ENCODE data around the gene PARD3B.

The PARD3B gene

GRCh38 chr2:205273627-205274026 lies 728.4 kb downstream of the PARD3B start:
- H3K27ac ChIP-seq, result no peak overlapping the region
- TF ChIP-seq, protein P1, sequence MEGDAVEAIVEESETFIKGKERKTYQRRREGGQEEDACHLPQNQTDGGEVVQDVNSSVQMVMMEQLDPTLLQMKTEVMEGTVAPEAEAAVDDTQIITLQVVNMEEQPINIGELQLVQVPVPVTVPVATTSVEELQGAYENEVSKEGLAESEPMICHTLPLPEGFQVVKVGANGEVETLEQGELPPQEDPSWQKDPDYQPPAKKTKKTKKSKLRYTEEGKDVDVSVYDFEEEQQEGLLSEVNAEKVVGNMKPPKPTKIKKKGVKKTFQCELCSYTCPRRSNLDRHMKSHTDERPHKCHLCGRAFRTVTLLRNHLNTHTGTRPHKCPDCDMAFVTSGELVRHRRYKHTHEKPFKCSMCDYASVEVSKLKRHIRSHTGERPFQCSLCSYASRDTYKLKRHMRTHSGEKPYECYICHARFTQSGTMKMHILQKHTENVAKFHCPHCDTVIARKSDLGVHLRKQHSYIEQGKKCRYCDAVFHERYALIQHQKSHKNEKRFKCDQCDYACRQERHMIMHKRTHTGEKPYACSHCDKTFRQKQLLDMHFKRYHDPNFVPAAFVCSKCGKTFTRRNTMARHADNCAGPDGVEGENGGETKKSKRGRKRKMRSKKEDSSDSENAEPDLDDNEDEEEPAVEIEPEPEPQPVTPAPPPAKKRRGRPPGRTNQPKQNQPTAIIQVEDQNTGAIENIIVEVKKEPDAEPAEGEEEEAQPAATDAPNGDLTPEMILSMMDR (IDR thresholded peaks at IDR 0.05), result no peak
- DNase-seq (ENCODE audit: low spot score), result no peak
- H3K4me3 ChIP-seq, result no peak overlapping the region

GRCh38 chr2:205274801-205275200 lies 729.5 kb downstream of the PARD3B start:
- no peak for DNase-seq (ENCODE audit: low spot score)

GRCh38 chr2:205276116-205276777 lies 731.0 kb downstream of the PARD3B start:
- TF ChIP-seq, protein P1 (IDR thresholded peaks at IDR 0.05), result no peak
- Histone ChIP-seq H3K4me3 (no peak overlapping the region), H3K27ac (no peak overlapping the region)
- DNase-seq (ENCODE audit: low spot score), result no peak

More at GRCh38 chr2:205274801-205275200, 729.5 kb downstream of the PARD3B start:
- Histone ChIP-seq H3K4me3 (no peak overlapping the region), H3K27ac (no peak overlapping the region)
- TF ChIP-seq, protein P1 (IDR thresholded peaks at IDR 0.05), result no peak

DNA sequence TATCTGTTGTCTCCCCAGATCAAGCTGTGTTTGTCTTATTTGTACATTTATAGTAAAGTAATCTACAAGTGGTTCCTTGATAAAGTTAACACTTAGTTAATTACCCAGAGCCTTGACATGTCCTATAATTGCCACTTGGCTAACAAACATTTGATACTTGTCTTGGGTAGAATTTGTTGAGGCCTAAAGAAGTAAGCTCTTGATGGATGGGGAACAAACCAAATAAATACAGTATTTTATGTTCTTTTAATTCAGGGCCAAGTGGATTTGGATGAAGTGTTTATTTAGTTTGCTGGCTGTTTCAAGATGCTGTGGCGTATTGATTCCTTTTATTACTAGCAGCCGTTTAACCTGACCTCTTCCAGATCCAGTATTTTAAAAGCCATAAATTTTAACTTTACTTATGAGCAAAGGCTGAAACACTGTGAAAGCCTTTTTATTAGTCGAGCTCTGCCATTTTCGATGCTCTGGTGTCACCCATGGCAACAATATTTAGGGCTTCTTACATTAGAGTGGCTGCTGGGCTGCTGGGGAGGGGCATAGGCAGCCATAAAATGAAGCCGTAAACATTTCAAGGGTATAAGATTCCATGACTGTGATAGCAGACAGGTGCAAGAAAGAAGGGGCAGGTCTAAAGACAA lies 735.4 kb downstream of the PARD3B start:
- DNase-seq (ENCODE audit: low spot score), result no peak
- Histone ChIP-seq H3K27ac (no peak overlapping the region), H3K4me3 (no peak overlapping the region)
- TF ChIP-seq, protein P1 (IDR thresholded peaks at IDR 0.05), result no peak

DNA sequence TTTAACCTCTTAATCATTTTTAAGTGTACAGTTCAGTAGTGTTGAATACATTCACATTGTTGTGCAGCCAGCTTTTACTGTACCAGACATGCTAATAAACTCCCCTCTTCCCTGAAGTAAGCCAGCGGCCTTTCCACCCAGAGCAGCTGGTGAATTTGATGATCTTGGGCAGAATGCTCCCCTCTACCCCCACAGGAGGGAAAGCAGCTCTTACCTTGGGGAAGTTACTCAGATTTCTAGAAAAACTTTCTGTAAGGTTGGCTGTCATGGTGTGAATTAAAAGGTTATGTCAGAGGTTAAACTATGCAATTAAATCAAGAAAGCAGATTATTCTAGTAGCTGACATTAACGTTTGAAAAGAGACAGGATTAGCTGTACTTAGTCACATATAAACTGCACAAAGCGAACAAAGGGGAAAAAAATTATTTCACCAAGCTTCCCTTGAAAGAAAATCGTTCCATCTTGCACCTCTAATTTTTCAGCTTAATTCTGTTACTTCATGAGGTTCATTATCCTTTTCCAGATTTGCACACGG lies 738.5 kb downstream of the PARD3B start:
- Histone ChIP-seq H3K27ac (no peak overlapping the region), H3K4me3 (no peak overlapping the region)
- DNase-seq (ENCODE audit: low spot score), result no peak
- TF ChIP-seq, protein P1 (IDR thresholded peaks at IDR 0.05), result no peak

- no peak for DNase-seq (ENCODE audit: low spot score)
- Histone ChIP-seq H3K27ac (no peak overlapping the region), H3K4me3 (no peak overlapping the region)
- TF ChIP-seq, protein P1 (IDR thresholded peaks at IDR 0.05), result no peak
Measured at GRCh38 chr2:205284334-205284733, 739.1 kb downstream of the PARD3B start.

GRCh38 chr2:205287316-205287715 lies 742.0 kb downstream of the PARD3B start:
- no peak for DNase-seq (ENCODE audit: low spot score)
- TF ChIP-seq, protein P1 (IDR thresholded peaks at IDR 0.05), result no peak
- Histone ChIP-seq H3K27ac (no peak overlapping the region), H3K4me3 (no peak overlapping the region)
